GM10248 (cell line): ENCODE data around the gene TASP1.

Experiments used
- CTCF ChIA-PET: fragments of 300-600 bp; sonication (Branson Sonifier 250); formaldehyde crosslinking; extraction: SDS; loops from one replicate; lab custom pipeline; 2021; ENCODE audit warnings: antibody characterized with exemption; lab: Yijun Ruan, JAX
- POLR2A ChIA-PET: fragments of 350-650 bp; sonication (Branson Sonifier 250); formaldehyde crosslinking; extraction: SDS; loops from one replicate; lab custom pipeline; 2020; ENCODE audit warnings: antibody characterized with exemption; lab: Yijun Ruan, JAX
- DNase-seq: peaks from one replicate; pipeline ENCODE4 v3.0.0; 2012; ENCODE audit errors: extremely low spot score
- CTCF ChIP-seq: IDR thresholded peaks from 2 replicates; pipeline ENCODE4 v1.5.1; 2012; ENCODE audit warnings: mild to moderate bottlenecking, low read depth; ENCODE audit errors: extremely low read depth, missing control alignments, control extremely low read depth

TASP1 gene

GRCh38 chr20:13455713-13456112 is 183.0 kb downstream of the TASP1 start:
- POLR2A ChIA-PET = no interaction called here
- no peak for TF ChIP-seq CTCF
- DNase-seq = no peak
- CTCF ChIA-PET = no interaction called here

GRCh38 chr20:13453367-13453766 is 185.4 kb downstream of the TASP1 start:
- TF ChIP-seq CTCF = no peak
- DNase-seq = no peak
- POLR2A ChIA-PET = no interaction called here
- CTCF ChIA-PET = no interaction called here

- ChIA-PET CTCF (interaction anchor here (0.6 to 1.8 kb wide), 4 partner anchors 9 to 96 kb away, joined by 3 to 5 read pairs (median 3); no protein-coding TSS in a partner anchor), POLR2A (no interaction called here)
- no peak for TF ChIP-seq CTCF
- DNase-seq = no peak
Measured at GRCh38 chr20:13452470-13453124, 186.1 kb downstream of the TASP1 start.

- no peak for DNase-seq
- POLR2A ChIA-PET = no interaction called here
- no peak for TF ChIP-seq CTCF
- CTCF ChIA-PET = no interaction called here
Measured at GRCh38 chr20:13449868-13450434, 188.8 kb downstream of the TASP1 start.

GRCh38 chr20:13447385-13448180 is 191.1 kb downstream of the TASP1 start:
- no peak for TF ChIP-seq CTCF
- ChIA-PET POLR2A (no interaction called here), CTCF (no interaction called here)
- no peak for DNase-seq

- DNase-seq = no peak
- ChIA-PET CTCF (interaction anchor here (1.4 to 1.7 kb wide), 2 partner anchors 17 to 103 kb away, joined by 3 to 5 read pairs; no protein-coding TSS in a partner anchor), POLR2A (no interaction called here)
- TF ChIP-seq CTCF = no peak
Measured at GRCh38 chr20:13443690-13444089, 195.0 kb downstream of the TASP1 start.
